Activated CD8-positive, alpha-beta memory T cell treated with anti-CD3 and anti-CD28 coated beads, Interleukin-2, amount 50 U/mL, for 1 hour (primary cell): ENCODE measurements around the gene GIT2.
"Not testable (repeated sequence)": the region's sequence is repeated elsewhere in the genome, so short reads cannot be mapped to it uniquely, and the experiment has no call there.

Experiments
- DNase-seq: peaks from one replicate; pipeline ENCODE4 v3.0.0-alpha.2; 2020; ENCODE audit errors: extremely low read depth

The GIT2 gene

DNA sequence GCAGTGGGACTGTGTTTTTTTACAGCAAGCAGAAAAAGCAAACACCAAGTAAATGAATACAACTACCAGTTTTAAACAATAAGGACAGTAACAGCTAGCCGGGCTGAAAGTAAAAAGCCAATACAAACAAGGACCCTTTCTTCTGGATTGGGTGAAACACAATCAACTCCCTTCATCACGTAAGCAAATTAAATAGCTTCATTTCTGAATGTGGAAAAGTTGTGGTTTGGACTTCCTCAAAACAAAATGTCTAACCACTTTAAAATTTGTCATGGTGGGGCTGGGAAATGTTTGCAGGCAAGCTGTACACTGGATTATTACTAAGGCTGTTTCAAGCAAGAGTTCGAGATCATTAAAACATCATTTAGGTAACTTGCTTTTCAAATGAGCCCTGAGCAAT lies 48.6 kb downstream of the GIT2 start:
- DNase-seq: no peak

- no peak for DNase-seq
Measured at GRCh38 chr12:109946913-109947312, 49.3 kb downstream of the GIT2 start.

DNA sequence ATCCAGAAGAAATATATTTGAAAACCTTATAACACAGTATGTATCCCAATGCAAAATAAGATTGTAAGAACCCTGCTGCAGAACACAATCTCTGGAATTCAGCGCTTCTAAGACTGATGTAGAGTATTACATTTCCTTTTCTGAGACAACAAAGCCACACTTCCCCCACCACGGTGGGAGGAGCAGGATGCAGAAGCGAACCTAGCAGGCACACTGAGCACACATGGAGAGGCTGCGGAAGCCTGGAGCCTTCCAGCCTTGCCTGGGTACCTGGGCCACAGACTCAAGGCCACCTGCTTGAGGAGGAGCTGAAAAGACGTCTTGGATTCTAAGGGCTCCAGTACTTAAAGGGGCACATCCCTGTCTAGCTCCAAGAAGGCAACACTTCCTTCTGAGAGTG lies 49.7 kb downstream of the GIT2 start:
- no peak for DNase-seq

GRCh38 chr12:109944561-109945359 lies 51.4 kb downstream of the GIT2 start:
- no peak for DNase-seq

- DNase-seq: no peak
Measured at GRCh38 chr12:109943811-109944210, 52.4 kb downstream of the GIT2 start.

GRCh38 chr12:109940339-109940923 lies 55.7 kb downstream of the GIT2 start:
- no peak for DNase-seq

- no peak for DNase-seq
Measured at GRCh38 chr12:109939504-109939903, 56.7 kb downstream of the GIT2 start.

- no peak for DNase-seq
Measured at GRCh38 chr12:109938947-109939346, 57.2 kb downstream of the GIT2 start.

GRCh38 chr12:109937371-109937770 lies 58.8 kb downstream of the GIT2 start:
- no peak for DNase-seq

- no peak for DNase-seq
Measured at GRCh38 chr12:109934026-109934425, 62.1 kb downstream of the GIT2 start.

GRCh38 chr12:109932878-109933503 lies 63.2 kb downstream of the GIT2 start:
- DNase-seq: no peak

- no peak for DNase-seq
Measured at GRCh38 chr12:109931143-109931542, 65.0 kb downstream of the GIT2 start.

- DNase-seq: no peak
Measured at GRCh38 chr12:109930028-109930800, 66.0 kb downstream of the GIT2 start.

- DNase-seq: not testable (repeated sequence)
Measured at GRCh38 chr12:109929326-109929725, 66.8 kb downstream of the GIT2 start.

DNA sequence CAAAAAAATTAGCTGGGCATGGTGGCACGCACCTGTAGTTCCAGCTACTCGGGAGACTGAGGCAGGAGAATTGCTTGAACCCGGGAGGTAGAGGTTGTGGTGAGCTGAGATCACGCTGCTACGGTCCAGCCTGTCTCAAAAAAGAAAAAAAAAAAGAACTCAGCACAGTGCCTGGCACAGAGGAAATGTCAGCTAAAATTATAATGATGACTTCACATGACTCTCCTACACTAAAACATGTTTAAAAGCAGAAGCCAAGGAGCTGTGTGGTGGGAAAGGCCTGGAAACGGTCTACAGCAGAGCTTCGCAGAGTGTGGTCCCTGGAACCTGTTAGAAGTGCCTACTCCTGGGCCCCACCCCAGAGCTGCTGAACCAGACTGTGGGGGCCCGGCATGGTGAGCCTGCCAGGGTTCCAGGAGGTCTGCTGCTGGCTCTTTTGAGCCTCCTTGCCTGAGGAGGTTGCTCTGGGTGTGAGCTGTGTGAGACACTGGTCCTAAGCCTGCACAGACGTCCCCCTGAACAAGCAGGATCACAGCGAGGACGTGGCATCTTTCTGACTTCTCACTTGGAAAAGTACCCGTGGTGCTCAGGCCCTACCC lies 68.0 kb downstream of the GIT2 start:
- no peak for DNase-seq

DNA sequence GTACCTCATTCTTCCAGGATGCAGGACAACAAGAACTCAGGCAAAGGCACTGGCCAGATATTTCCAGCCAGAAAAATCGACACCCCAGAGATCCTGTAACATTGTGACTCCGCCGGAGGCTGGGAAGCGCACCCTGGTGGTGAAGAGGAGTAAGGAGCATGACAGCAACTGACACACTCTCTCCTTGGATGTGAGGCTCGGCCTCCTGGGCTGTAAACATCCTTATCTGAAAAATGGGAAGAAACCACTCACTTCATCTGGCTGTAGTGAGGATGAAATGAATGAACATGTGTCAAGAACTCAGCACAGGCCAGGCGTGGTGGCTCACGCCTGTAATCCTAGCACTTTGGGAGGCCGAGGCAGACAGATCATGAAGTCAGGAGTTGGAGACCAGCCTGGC lies 68.5 kb downstream of the GIT2 start:
- DNase-seq: no peak

DNA sequence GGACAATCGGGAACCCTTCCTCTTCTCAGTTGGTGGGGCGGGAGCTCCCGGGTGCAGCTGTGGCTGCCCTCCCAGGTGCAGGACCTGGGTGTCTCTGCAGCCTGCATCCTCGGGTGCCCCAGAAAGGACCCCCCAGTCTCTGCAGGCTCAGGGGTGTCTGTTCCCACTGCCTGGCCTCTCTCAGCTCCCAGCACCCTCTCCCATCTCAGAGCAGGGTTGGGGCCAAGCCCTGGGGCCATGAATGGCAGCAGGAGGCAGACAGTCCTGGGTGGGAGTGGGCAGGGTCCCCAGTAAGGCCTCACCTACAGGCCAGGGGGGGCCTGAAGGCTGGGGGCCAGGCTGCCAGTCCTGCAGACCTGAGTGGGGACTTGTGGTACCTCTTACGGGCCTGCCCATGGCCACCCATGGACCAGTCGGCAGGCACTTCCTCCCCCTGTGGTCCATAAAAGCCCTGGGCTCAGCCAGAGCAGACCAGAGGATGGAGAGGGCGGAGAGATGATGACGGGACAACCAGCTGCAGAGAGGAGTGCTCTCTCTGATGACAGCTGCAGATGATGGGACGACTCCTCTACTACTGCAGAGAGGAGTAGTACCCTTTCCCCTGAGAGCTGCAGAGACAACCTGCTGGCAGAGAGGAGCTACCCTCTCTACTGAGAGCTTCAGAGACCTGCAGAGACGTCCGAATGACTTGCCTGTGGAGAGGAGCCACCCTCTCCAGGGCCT lies 69.5 kb downstream of the GIT2 start:
- DNase-seq: no peak

- no peak for DNase-seq
Measured at GRCh38 chr12:109926016-109926415, 70.2 kb downstream of the GIT2 start.

GRCh38 chr12:109925185-109925840 lies 70.9 kb downstream of the GIT2 start:
- no peak for DNase-seq

GRCh38 chr12:109923481-109924245 lies 72.5 kb downstream of the GIT2 start:
- no peak for DNase-seq
